NCI-H82 (cell line): ENCODE data around the gene SLC14A1.
"Not testable (repeated sequence)": the region's sequence is repeated elsewhere in the genome, so short reads cannot be mapped to it uniquely, and the experiment has no call there.

Experiments
- DNase-seq: peaks from one replicate; lab custom pipeline; 2025; lab: John Stamatoyannopoulos, UW

The SLC14A1 gene

DNA sequence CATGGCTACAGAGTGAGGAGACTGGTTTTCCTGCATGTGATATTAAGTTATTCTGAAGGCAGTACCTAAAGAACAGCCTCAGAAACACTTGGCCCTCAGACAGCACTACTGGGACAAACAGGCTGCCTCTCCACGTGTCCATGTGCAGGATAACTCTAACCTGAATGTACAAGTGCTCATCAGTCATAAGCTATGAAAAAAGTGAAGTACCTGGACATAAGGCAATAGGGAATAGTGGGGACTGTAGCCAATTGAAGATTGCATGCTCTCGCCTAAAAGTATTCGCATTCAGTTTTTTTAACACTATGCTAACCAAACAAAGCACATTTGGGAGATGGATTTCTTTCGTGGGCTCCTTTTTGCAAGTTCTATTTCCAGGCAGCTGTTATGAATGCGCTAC, 33.0 kb downstream of the SLC14A1 start:
- no peak for DNase-seq

- DNase-seq: not testable (repeated sequence)
These were observed 33.7 kb downstream of the SLC14A1 start for GRCh38 chr18:45757644-45758043.

DNA sequence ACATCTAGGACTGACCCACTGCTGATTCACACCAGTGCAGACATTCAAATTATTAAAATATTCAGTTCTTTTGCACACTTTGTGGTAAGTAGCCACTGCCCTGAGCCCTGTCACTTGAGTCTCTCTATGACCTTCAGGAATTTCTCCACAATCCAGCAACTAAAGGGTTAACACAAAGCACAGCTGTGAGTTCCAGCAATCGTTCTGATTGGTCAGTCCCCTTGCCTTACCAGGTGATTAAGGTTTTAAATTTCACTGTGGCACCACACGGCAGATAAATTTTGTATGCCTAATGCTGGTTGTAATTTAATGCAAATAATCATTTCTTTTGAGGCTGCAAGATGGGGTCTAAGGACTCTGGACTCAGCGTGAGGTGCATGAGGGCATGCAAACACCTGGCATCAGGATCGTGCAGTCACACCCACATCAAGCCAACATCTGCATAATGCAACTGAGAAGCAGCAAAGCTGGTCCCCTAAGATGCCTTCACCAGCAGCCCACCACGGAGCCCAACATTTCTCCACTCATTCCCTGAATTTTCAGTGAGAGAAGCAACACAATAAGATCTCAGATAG, 36.6 kb downstream of the SLC14A1 start:
- peak; percentile 17 for DNase-seq

DNA sequence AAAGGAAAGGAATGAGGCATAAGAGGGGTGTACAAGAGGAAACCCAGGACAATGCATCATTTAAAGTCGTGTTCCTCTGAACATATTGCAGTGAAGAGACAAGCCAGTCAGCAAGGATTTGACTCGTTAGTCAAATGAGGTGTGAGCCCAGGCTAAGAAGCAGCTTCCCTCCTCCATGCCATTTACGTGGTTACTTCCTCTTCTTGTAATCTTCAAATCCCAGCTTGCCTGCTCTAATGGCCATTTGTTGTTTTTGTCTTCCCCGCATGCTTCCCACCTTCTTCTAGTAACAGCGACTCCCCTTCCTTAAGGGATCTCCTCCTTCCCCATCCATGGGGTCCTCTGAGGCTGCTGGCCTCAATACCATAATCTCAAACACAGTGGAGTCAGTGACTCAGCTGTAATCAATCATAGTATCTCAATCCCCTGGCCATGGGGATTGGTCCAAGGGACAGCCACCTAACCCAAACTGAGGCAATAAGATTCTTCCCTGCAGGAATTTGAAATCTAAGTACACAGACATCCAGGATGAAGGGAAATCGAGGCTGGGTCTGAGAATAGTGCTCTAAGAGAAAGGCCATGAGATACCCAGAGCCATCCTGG, 37.6 kb downstream of the SLC14A1 start:
- DNase-seq: peak; percentile 53

DNA sequence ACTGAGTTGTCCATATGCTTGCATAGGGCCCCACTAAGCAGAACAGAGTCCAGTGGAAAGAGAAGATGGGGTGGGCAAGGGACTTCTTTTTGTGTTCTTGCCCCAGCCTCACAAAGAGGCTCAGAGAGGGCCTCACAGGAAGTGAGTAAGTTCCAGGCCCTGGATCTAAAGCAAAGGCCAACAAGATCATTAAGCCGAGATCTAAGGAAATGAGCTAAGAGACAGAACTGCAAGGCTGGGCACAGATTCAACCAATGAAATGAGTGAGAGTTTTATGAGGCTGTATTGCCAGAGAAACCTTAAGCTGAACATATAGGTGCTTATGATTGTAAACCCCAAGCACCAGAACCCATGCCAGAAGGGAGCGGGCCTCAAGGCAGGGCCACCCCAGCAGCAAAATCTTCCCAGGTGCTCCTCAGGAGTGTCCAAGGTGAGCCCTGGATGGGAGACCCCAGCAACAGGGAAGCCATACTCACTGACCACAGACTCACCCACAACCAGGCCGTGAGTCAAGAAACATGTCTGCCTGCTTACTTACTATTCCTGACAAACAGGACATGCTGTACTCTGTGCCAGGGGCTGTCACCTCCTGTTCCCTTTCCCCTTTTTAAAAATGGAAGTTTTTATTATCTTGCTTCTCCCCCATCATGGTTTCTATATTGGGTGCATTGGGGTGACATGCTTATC, 40.2 kb downstream of the SLC14A1 start:
- DNase-seq: no peak

GRCh38 chr18:45765796-45766195, 41.8 kb downstream of the SLC14A1 start:
- no peak for DNase-seq

- DNase-seq: peak; percentile 84
These were observed 47.9 kb downstream of the SLC14A1 start for GRCh38 chr18:45771587-45772480.

- no peak for DNase-seq
These were observed 50.1 kb downstream of the SLC14A1 start for GRCh38 chr18:45774065-45774521.

DNA sequence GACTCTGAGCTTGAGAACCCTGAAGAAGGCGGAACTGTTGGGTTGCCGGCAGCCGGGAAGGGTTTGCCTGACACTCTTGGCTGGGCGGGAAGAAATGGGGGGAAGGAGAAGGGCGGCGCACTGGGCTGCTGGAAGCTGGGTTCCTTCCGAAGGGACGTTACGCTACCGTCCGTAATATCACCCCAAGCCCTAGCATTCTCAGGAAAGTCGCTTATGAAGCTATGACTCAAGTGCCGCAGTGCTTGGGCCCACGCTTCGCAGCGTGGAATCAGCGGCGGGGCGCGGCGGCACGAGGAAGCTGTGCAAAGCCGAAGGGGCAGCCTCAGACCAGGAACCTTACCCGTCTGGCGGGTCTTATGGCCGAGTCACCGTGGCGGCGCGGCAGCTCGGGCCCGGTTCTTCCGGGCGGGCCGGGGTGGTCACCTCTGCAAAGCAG, 51.3 kb downstream of the SLC14A1 start:
- no peak for DNase-seq

DNA sequence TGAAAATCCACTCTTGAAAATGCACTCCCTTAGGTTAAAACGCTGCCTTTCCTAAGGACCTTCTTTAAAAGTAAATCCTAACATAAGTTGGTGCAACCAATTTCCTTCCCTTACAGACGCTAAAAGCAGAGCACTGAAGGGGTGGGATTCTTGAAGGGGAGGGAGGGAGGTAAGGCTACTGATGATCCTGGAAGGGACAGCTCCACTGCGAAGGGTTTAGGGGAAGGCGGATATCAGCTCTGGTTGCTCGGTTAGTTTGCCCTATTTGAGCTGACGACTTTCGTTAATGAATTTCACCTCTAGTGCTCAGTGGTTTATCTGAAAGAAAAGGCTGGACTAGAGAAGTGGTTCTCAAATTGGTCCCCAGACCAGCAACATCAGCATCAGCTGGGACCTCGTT, 51.8 kb downstream of the SLC14A1 start:
- DNase-seq: no peak

GRCh38 chr18:45777393-45777792, 53.4 kb downstream of the SLC14A1 start:
- DNase-seq: no peak

DNA sequence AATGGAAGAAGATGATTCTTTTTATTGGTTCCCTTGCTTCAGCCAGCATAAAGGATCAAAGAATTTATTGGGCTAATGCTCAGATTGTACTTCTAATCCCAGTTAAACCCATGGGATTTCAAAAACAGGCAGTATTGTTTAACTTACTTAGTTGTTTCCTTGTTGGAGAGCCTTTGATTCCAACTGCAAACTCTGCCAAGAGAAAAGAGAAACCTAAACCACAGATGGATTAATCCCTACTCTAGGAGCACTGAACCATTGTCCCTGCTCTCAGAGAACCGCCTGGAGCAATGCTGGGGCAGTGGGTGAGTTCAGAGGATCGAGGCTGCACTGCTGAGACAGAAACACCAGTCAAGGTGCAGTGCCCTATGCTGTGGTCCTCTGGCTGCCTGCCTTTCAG, 56.6 kb downstream of the SLC14A1 start:
- DNase-seq: peak; percentile 16

GRCh38 chr18:45782662-45783061, 58.7 kb downstream of the SLC14A1 start:
- DNase-seq: no peak

GRCh38 chr18:45783097-45784075, 59.4 kb downstream of the SLC14A1 start:
- DNase-seq: no peak

- DNase-seq: no peak
These were observed 61.2 kb downstream of the SLC14A1 start for GRCh38 chr18:45785134-45785533.

DNA sequence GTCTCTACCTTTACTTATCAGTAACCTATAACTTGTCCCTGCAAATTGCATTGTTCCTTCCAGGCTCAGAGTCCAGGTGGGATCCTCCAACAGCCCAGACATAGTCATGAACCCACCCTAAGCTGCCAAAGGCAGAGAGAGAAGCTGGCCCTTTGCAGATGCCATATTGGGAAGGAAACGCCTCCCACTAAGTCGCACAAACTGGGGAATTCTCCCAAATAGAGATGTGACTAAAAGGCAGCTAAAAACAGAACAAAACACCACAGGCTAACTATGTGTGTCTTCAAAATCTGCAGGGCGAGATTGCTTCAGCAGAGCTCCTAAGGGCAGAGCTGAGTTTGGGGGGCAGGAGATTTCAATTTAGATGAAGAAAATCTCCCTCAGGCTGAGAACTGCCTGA, 63.0 kb downstream of the SLC14A1 start:
- no peak for DNase-seq

- DNase-seq: no peak
These were observed 63.4 kb downstream of the SLC14A1 start for GRCh38 chr18:45787346-45787745.

GRCh38 chr18:45788861-45789260, 64.9 kb downstream of the SLC14A1 start:
- no peak for DNase-seq

GRCh38 chr18:45792506-45793263, 68.7 kb downstream of the SLC14A1 start:
- no peak for DNase-seq

GRCh38 chr18:45793264-45793965, 69.4 kb downstream of the SLC14A1 start:
- no peak for DNase-seq
